ENCODE results near the gene FARP2. TPM values are rescaled to one million over a fixed set of nuclear protein-coding genes. Genes with fewer than 3 reads are reported as not detected.

Gene FARP2
- total and polyA plus RNA-seq, 2 of the 13 experiments (the other 11 are each of a cell fraction or from before 2014, with no cell fraction given): 28.0 to 45.4 TPM

- DNase-seq (ENCODE audit: low spot score): no peak
- Histone ChIP-seq H3K4me1 (ENCODE audit: insufficient read depth, low read length) (no peaks in the 10 kb centered on the region), H3K9ac (ENCODE audit: insufficient read depth, low read depth, low read length) (no peak overlapping the region), H3K4me3 (replicated peaks in 1 of 3; ENCODE audit: insufficient read depth in 1 of 3, low read depth in 2 of 3, low read length in 3 of 3) (no peak overlapping the region), H3K79me2 (ENCODE audit: insufficient read depth, low read length) (no peaks in the 10 kb centered on the region), H3K27ac (ENCODE audit: extremely low read length, insufficient read depth, low read length) (no peak overlapping the region), H4K20me1 (ENCODE audit: insufficient read depth, low read length) (no peaks in the 10 kb centered on the region), H3K9me3 (ENCODE audit: low read length) (no peaks in the 10 kb centered on the region), H3K36me3 (replicated peaks in 1 of 2; ENCODE audit: control insufficient read depth in 1 of 2, insufficient read depth in 2 of 2, low read length in 2 of 2) (no peaks in the 10 kb centered on the region), H2AFZ (ENCODE audit: low read length) (no peak overlapping the region), H3K4me2 (ENCODE audit: low read depth, low read length) (no peak overlapping the region), H3K27me3 (ENCODE audit: control insufficient read depth in 1 of 2, insufficient read depth in 2 of 2, low read length in 2 of 2) (no peaks in the 10 kb centered on the region)
- no TSS peak for BruUV-seq (replicated peaks)
- no peak for FAIRE-seq
- 88% methylated on average over 6 of the region's 10 CpGs for WGBS (ENCODE audit: low lambda C conversion rate)
- TF ChIP-seq SALL1 (CRISPR knock-in tag; IDR thresholded peaks at IDR 0.05): no peak
- TF ChIP-seq SRSF9 (IDR thresholded peaks at IDR 0.05; ENCODE audit: borderline replicate concordance, insufficient read depth, low read depth, low read length, poor library complexity, severe bottlenecking): no peak
- peak; percentile 22 for TF ChIP-seq AGO2 (optimal IDR thresholded peaks at IDR 0.05; ENCODE audit: low read depth, low read length)
- intact Hi-C loops (cut with micrococcal nuclease; ENCODE audit: unreplicated experiment): no loop called here
- no peak for ATAC-seq
- in situ Hi-C loops (cut with HindIII; ENCODE audit: extremely low pct_ligation_motif_present, low pct_unique_long_range_greater_than_20kb): no loop called here
- ChIA-PET CTCF (ENCODE audit: low intra/inter-chr PET ratio, low total read pairs) (no interaction called here), POLR2A (no interaction called here)
Observed at GRCh38 chr2:241466230-241466629, 110.1 kb downstream of the FARP2 start.

- no peak overlapping the region for H3K4me2 ChIP-seq (ENCODE audit: low read depth, low read length)
- 94% methylated on average over 23 of the region's 23 CpGs for WGBS (ENCODE audit: low lambda C conversion rate)
- CTCF ChIA-PET (ENCODE audit: low intra/inter-chr PET ratio, low total read pairs): no interaction called here
- intact Hi-C loops (cut with micrococcal nuclease; ENCODE audit: unreplicated experiment) (no loop called here), in situ Hi-C loops (cut with HindIII; ENCODE audit: extremely low pct_ligation_motif_present, low pct_unique_long_range_greater_than_20kb) (no loop called here)
- no peaks in the 10 kb centered on the region for H3K9me3 ChIP-seq (ENCODE audit: low read length)
- H3K4me3 ChIP-seq (replicated peaks in 1 of 3; ENCODE audit: insufficient read depth in 1 of 3, low read depth in 2 of 3, low read length in 3 of 3): no peak overlapping the region
- POLR2A ChIA-PET: no interaction called here
- H3K4me1 ChIP-seq (ENCODE audit: insufficient read depth, low read length): no peaks in the 10 kb centered on the region
- ATAC-seq (no peak), FAIRE-seq (no peak), DNase-seq (ENCODE audit: low spot score) (no peak)
- H3K36me3 ChIP-seq (replicated peaks in 1 of 2; ENCODE audit: control insufficient read depth in 1 of 2, insufficient read depth in 2 of 2, low read length in 2 of 2): no peaks in the 10 kb centered on the region
- H4K20me1 ChIP-seq (ENCODE audit: insufficient read depth, low read length): no peaks in the 10 kb centered on the region
- H3K79me2 ChIP-seq (ENCODE audit: insufficient read depth, low read length): no peaks in the 10 kb centered on the region
- no peak overlapping the region for H3K27ac ChIP-seq (ENCODE audit: extremely low read length, insufficient read depth, low read length)
- H3K27me3 ChIP-seq (ENCODE audit: control insufficient read depth in 1 of 2, insufficient read depth in 2 of 2, low read length in 2 of 2): no peaks in the 10 kb centered on the region
- no TSS peak for BruUV-seq (replicated peaks)
- no peak overlapping the region for H3K9ac ChIP-seq (ENCODE audit: insufficient read depth, low read depth, low read length)
- no peak overlapping the region for H2AFZ ChIP-seq (ENCODE audit: low read length)
- TF ChIP-seq IKZF4 (CRISPR knock-in tag; IDR thresholded peaks at IDR 0.05; ENCODE audit: borderline replicate concordance, low read depth, not compliant biosample characterization): no peak
- TF ChIP-seq ZNF891 (CRISPR knock-in tag; IDR thresholded peaks at IDR 0.05): no peak
- no peak for TF ChIP-seq RARG (CRISPR knock-in tag; IDR thresholded peaks at IDR 0.05; ENCODE audit: low read depth)
- peak; percentile 34; the same call in 1 of the 2 replicates for TF ChIP-seq ZNF687 (CRISPR knock-in tag; IDR thresholded peaks at IDR 0.05)
Observed at GRCh38 chr2:241467777-241468475, 111.8 kb downstream of the FARP2 start.

Data from HepG2 (cell line).